SU-DHL-6 (cell line): Measurements from ENCODE around the gene CR1.

Source experiments
- CTCF ChIP-seq: fragments of 200-600 bp; sonication (generic); IDR thresholded peaks from one replicate; pipeline ENCODE4 v1.5.1; 2017; ENCODE audit warnings: antibody characterized with exemption, mild to moderate bottlenecking, low read length, moderate library complexity; ENCODE audit not compliant: insufficient read depth, poor library complexity, severe bottlenecking
- EZH2phosphoT487 ChIP-seq: fragments of 200-600 bp; sonication (generic), shearing (Covaris generic); conservative IDR thresholded peaks from 2 replicates; pipeline ENCODE4 v1.6.1; 2018; ENCODE audit warnings: mild to moderate bottlenecking, antibody characterized with exemption, low read length, moderate library complexity, mixed read lengths

GRCh38 chr1:207459008-207459407 lies 36.9 kb upstream of the CR1 start:
- TF ChIP-seq CTCF (no peak), EZH2phosphoT487 (no peak)
